ENCODE measurements around the gene TTLL11.
"Not testable (repeated sequence)": the region's sequence is repeated elsewhere in the genome, so short reads cannot be mapped to it uniquely, and the experiment has no call there.

The TTLL11 gene

GRCh38 chr9:121896545-121896943 is 196.6 kb downstream of the TTLL11 start:
- no peak for DNase-seq

GRCh38 chr9:121895818-121896544 is 197.1 kb downstream of the TTLL11 start:
- no peak for DNase-seq

GRCh38 chr9:121895358-121895757 is 197.8 kb downstream of the TTLL11 start:
- no peak for DNase-seq

GRCh38 chr9:121894380-121894779 is 198.7 kb downstream of the TTLL11 start:
- not testable (repeated sequence) for DNase-seq

GRCh38 chr9:121893786-121894185 is 199.3 kb downstream of the TTLL11 start:
- DNase-seq, result no peak

GRCh38 chr9:121892706-121893105 is 200.4 kb downstream of the TTLL11 start:
- DNase-seq, result no peak

GRCh38 chr9:121890746-121891145 is 202.4 kb downstream of the TTLL11 start:
- DNase-seq, result no peak

GRCh38 chr9:121889990-121890563 is 203.0 kb downstream of the TTLL11 start:
- DNase-seq, result no peak

- no peak for DNase-seq
Measured at GRCh38 chr9:121888438-121888775, 204.7 kb downstream of the TTLL11 start.

- no peak for DNase-seq
Measured at GRCh38 chr9:121887553-121888437, 205.3 kb downstream of the TTLL11 start.

GRCh38 chr9:121886759-121887485 is 206.2 kb downstream of the TTLL11 start:
- DNase-seq, result no peak

GRCh38 chr9:121885345-121885901 is 207.7 kb downstream of the TTLL11 start:
- DNase-seq, result no peak

GRCh38 chr9:121884057-121884541 is 209.0 kb downstream of the TTLL11 start:
- DNase-seq, result no peak

GRCh38 chr9:121883281-121884056 is 209.6 kb downstream of the TTLL11 start:
- DNase-seq, result no peak

GRCh38 chr9:121881920-121882500 is 211.1 kb downstream of the TTLL11 start:
- no peak for DNase-seq

GRCh38 chr9:121880343-121880898 is 212.7 kb downstream of the TTLL11 start:
- DNase-seq, result no peak

- no peak for DNase-seq
Measured at GRCh38 chr9:121878271-121878822, 214.8 kb downstream of the TTLL11 start.

GRCh38 chr9:121876658-121877271 is 216.3 kb downstream of the TTLL11 start:
- DNase-seq, result no peak

GRCh38 chr9:121876255-121876654 is 216.9 kb downstream of the TTLL11 start:
- DNase-seq, result no peak

- DNase-seq, result no peak
Measured at GRCh38 chr9:121874524-121874923, 218.6 kb downstream of the TTLL11 start.
